Myometrial cell (primary cell): ENCODE results near the gene OTUD5. TPM values are rescaled to one million over a fixed set of nuclear protein-coding genes. Genes with fewer than 3 reads are reported as not detected.

Experiments used
- total RNA-seq: library from RNA; depleted of rRNA; stranded (reverse); fragments of >200 nt; gene quantifications from 2 replicates; pipeline ENCODE4 v1.2.3, GENCODE V29; 2015

OTUD5 gene, protein sequence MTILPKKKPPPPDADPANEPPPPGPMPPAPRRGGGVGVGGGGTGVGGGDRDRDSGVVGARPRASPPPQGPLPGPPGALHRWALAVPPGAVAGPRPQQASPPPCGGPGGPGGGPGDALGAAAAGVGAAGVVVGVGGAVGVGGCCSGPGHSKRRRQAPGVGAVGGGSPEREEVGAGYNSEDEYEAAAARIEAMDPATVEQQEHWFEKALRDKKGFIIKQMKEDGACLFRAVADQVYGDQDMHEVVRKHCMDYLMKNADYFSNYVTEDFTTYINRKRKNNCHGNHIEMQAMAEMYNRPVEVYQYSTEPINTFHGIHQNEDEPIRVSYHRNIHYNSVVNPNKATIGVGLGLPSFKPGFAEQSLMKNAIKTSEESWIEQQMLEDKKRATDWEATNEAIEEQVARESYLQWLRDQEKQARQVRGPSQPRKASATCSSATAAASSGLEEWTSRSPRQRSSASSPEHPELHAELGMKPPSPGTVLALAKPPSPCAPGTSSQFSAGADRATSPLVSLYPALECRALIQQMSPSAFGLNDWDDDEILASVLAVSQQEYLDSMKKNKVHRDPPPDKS
- 39.2 and 48.0 TPM in 2 replicates for total RNA-seq

GRCh38 chrX:48957477-48957826 is at the start of gene OTUD5:
Gene OTUD5, minus strand, starts transcription at chrX:48957607. Its CDS starts 37 bp downstream, at chrX:48957570.

DNA sequence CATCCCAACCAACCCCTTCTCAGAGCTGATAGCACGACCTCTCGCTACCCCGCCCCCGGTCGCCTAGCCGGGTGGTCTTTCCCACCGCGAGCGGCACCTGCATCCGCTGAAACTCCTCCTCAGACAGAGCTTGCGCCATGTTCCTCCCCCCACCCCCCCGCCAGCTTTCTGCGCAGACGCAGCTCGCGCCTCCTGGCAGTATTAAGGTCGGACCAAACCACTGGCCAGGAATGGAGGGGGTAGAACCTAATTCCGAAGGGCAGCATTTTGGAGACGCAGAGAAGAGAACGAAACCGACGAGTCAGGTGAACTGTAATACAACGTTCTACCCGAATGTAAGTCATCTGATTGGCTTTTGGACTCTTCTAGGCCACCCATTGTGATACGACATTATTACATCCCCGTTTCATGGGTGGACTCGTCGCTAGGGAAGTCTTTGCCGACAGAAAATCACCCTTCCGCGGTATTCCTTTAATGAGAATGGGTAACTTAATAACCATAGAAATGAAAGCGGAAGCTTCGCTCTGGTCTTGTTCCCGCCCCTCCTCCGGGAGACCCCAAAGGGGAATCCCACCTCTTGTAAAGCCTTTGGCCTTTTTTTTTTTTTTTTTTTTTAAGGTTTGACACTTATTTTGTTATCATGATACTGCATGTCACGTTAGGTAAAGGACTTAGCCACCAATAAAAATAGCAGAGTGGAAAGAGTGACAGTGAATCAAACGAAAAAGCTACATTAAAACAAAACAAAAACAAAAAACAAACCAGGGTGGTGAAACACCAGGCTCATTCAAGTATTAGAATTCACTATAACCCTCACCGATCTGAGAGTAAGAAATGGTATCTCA is 44.9 kb upstream of the OTUD5 start, which contains the start of gene GRIPAP1:
Gene GRIPAP1, minus strand, starts transcription at position 174 of the 845 bp plus-strand sequence. Its CDS starts 35 bp downstream, at position 139.

GRCh38 chrX:48971249-48972219 is 14.1 kb upstream of the OTUD5 start, which contains the start of gene KCND1:
Gene KCND1, minus strand, starts transcription at chrX:48971844. Its CDS starts 1,573 bp downstream, at chrX:48970271.

GRCh38 chrX:48918643-48919340 is 38.6 kb downstream of the OTUD5 start, which contains the start of gene PIM2:
Gene PIM2, minus strand, starts transcription at chrX:48919024. Its CDS starts 190 bp downstream, at chrX:48918834.

GRCh38 chrX:48911412-48912182 is 45.8 kb downstream of the OTUD5 start, which contains the start of gene SLC35A2:
Gene SLC35A2, minus strand, starts transcription at chrX:48911646. Its CDS starts 10 bp downstream, at chrX:48911636.

GRCh38 chrX:48897625-48898306 is 59.6 kb downstream of the OTUD5 start, which contains the start of the genes PQBP1 and TIMM17B:
Gene PQBP1, plus strand, starts transcription at chrX:48897930. Its CDS starts 580 bp downstream, at chrX:48898510.
Gene TIMM17B, minus strand, starts transcription at chrX:48897768. Its CDS starts 19 bp downstream, at chrX:48897749.

Other genes with a start within 250 kb of the OTUD5 start
- not detected in 2 replicates for gene GLOD5, start 195.9 kb downstream of the OTUD5 start, total RNA-seq
- not detected in 2 replicates for gene GATA1, start 171.0 kb downstream of the OTUD5 start, total RNA-seq
- 30.3 and 31.7 TPM in 2 replicates for gene HDAC6, start 155.5 kb downstream of the OTUD5 start, total RNA-seq
- not detected in 2 replicates for gene ERAS, start 131.1 kb downstream of the OTUD5 start, total RNA-seq
- 0.53 TPM in 1 of 2 replicates, not detected in the other for gene PCSK1N, start 122.0 kb downstream of the OTUD5 start, total RNA-seq
- gene TIMM17B, start 59.8 kb downstream of the OTUD5 start, total RNA-seq: 43.5 and 45.7 TPM in 2 replicates
- gene PQBP1, start 59.7 kb downstream of the OTUD5 start, total RNA-seq: 56.4 and 83.3 TPM in 2 replicates
- gene SLC35A2, start 46.0 kb downstream of the OTUD5 start, total RNA-seq: 41.5 and 46.1 TPM in 2 replicates
- 6.9 and 7.4 TPM in 2 replicates for gene PIM2, start 38.6 kb downstream of the OTUD5 start, total RNA-seq
- 1.4 and 2.0 TPM in 2 replicates for gene KCND1, start 14.2 kb upstream of the OTUD5 start, total RNA-seq
- 11.3 and 19.0 TPM in 2 replicates for gene GRIPAP1, start 44.7 kb upstream of the OTUD5 start, total RNA-seq
- gene TFE3, start 85.8 kb upstream of the OTUD5 start, total RNA-seq: 66.3 and 69.2 TPM in 2 replicates
- 0.58 and 1.4 TPM in 2 replicates for gene CCDC120, start 101.4 kb upstream of the OTUD5 start, total RNA-seq
- gene PRAF2, start 116.4 kb upstream of the OTUD5 start, total RNA-seq: 19.7 and 34.6 TPM in 2 replicates
- 55.6 and 65.9 TPM in 2 replicates for gene WDR45, start 122.3 kb upstream of the OTUD5 start, total RNA-seq
- 27.4 and 34.4 TPM in 2 replicates for gene GPKOW, start 166.1 kb upstream of the OTUD5 start, total RNA-seq
- gene MAGIX, start 205.2 kb upstream of the OTUD5 start, total RNA-seq: 1.4 and 6.3 TPM in 2 replicates
- 118 TPM in 2 replicates for gene PLP2, start 214.3 kb upstream of the OTUD5 start, total RNA-seq
- 5.8 and 8.5 TPM in 2 replicates for gene PRICKLE3, start 228.8 kb upstream of the OTUD5 start, total RNA-seq
- gene SYP, start 242.6 kb upstream of the OTUD5 start, total RNA-seq: 0.29 TPM in 1 of 2 replicates, not detected in the other